Right lobe of liver (tissue), 4 donors: Measurements from ENCODE around the gene CD248.

Experiments used
- CTCF ChIP-seq, 4 donors: fragments of 200-600 bp in 3 of 4; fragments of 450-650 bp in 1 of 4; IDR thresholded peaks; one replicate each; pipeline versions ENCODE4 v1.5.1 to v1.8.0; 2016 to 2022; ENCODE audit warnings: antibody characterized with exemption in 4 of 4, mild to moderate bottlenecking in 2 of 4
- POLR2A ChIP-seq: fragments of 450-650 bp; IDR thresholded peaks from one replicate; pipeline ENCODE4 v1.6.1; 2017; ENCODE audit warnings: antibody characterized with exemption, mild to moderate bottlenecking
- donor health status: DM: no; HTN: no; CAD: no.
- donor health status: DM: no; HTN: no; CAD: no.
- donor health status: DM: no; HTN: yes; CAD: no.

GRCh38 chr11:66315498-66315885, 1.4 kb downstream of the CD248 start:
- TF ChIP-seq POLR2A (no peak), CTCF (IDR thresholded peaks at IDR 0.05) (no peak)
